Measurements from ENCODE around the gene SPDEF. TPM values are rescaled to one million over a fixed set of nuclear protein-coding genes. Genes with fewer than 3 reads are reported as not detected.

SPDEF gene
- total and polyA plus RNA-seq, 2 experiments from 2014 or later: 0.69 TPM; not detected in 1

- Histone ChIP-seq H3K4me2 (no peak overlapping the region), H3F3A (replicated peaks; ENCODE audit: low read depth) (no peaks in the 10 kb centered on the region), H3K36me3 (ENCODE audit: insufficient read depth) (no peaks in the 10 kb centered on the region), H3K79me2 (replicated peaks; ENCODE audit: insufficient read depth) (no peaks in the 10 kb centered on the region), H3K4me1 (ENCODE audit: insufficient read depth) (no peaks in the 10 kb centered on the region), H4K20me1 (replicated peaks; ENCODE audit: insufficient read depth) (no peaks in the 10 kb centered on the region), H3K27ac (ENCODE audit: low read depth) (no peak overlapping the region), H3K9me2 (ENCODE audit: insufficient read depth) (no peaks in the 10 kb centered on the region), H3K27me3 (ENCODE audit: insufficient read depth) (no peaks in the 10 kb centered on the region), H2AFZ (no peak overlapping the region), H3K4me3 (no peak overlapping the region)
- TF ChIP-seq NANOG (IDR thresholded peaks at IDR 0.05; ENCODE audit: borderline replicate concordance) (no peak), ZNF331 (CRISPR knock-in tag; IDR thresholded peaks at IDR 0.05; ENCODE audit: low read depth) (no peak), ZNF462 (CRISPR knock-in tag; IDR thresholded peaks at IDR 0.05) (no peak), REST (IDR thresholded peaks at IDR 0.05; ENCODE audit: unreplicated experiment) (no peak), STAT1 (IDR thresholded peaks at IDR 0.05; ENCODE audit: unreplicated experiment) (no peak), EZH2phosphoT487 (IDR thresholded peaks at IDR 0.05; ENCODE audit: unreplicated experiment) (no peak), JUNB (IDR thresholded peaks at IDR 0.05; ENCODE audit: unreplicated experiment) (no peak), ZNF114 (CRISPR knock-in tag; IDR thresholded peaks at IDR 0.05) (no peak), CREB1 (CRISPR knock-in tag; IDR thresholded peaks at IDR 0.05; ENCODE audit: low read depth) (no peak), ETS1 (IDR thresholded peaks at IDR 0.05) (no peak), CTCF (conservative IDR thresholded peaks at IDR 0.05; ENCODE audit: low read depth in 2 of 2) (no peak)
- DNase-seq (ENCODE audit: low spot score): no peak
- H3K27ac Mint-ChIP-seq: no peak overlapping the region
- H3K4me1 Mint-ChIP-seq: peaks cover 16% of the 10 kb centered on the region
- no peaks in the 10 kb centered on the region; the same call in 2 of the 3 replicates for H3K9me3 Mint-ChIP-seq
- H3K27me3 Mint-ChIP-seq (ENCODE audit: insufficient read depth, low read depth, poor library complexity): peaks cover 8% of the 10 kb centered on the region
- H3K4me3 Mint-ChIP-seq: no peak overlapping the region
- ATAC-seq: no peak
- no peaks in the 10 kb centered on the region for H3K36me3 Mint-ChIP-seq (ENCODE audit: low read depth)
Observed at GRCh38 chr6:34555007-34555322, 1.2 kb downstream of the SPDEF start.
